ENCODE data around the gene LDLRAD4.

Gene LDLRAD4

DNA sequence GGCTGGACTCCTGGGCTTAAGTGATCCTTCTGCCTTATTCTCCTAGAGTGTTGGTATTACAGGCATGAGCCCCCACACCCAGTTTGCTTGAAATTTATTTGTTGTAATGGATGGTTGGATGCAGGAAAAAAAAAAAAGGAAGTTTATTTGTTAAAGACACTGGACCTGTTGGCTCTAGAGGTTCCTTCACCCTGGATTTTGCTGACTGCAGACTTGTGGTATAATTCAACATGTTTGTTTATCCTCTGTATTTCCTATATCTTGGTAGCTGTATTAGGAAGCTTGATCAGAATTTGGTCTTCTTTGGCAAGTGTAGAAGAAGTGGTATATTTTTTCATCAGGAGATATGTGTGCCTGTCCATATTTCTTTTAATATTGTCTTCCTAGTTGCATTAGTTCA lies 138.7 kb downstream of the LDLRAD4 start:
- TF ChIP-seq, protein P1, sequence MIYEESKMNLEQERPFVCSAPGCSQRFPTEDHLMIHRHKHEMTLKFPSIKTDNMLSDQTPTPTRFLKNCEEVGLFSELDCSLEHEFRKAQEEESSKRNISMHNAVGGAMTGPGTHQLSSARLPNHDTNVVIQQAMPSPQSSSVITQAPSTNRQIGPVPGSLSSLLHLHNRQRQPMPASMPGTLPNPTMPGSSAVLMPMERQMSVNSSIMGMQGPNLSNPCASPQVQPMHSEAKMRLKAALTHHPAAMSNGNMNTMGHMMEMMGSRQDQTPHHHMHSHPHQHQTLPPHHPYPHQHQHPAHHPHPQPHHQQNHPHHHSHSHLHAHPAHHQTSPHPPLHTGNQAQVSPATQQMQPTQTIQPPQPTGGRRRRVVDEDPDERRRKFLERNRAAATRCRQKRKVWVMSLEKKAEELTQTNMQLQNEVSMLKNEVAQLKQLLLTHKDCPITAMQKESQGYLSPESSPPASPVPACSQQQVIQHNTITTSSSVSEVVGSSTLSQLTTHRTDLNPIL (CRISPR knock-in tag; IDR thresholded peaks at IDR 0.05; ENCODE audit: low read depth): no peak
- TF ChIP-seq ARNTL (CRISPR knock-in tag; IDR thresholded peaks at IDR 0.05; ENCODE audit: borderline replicate concordance, low read depth) (no peak), GLIS3 (CRISPR knock-in tag; IDR thresholded peaks at IDR 0.05) (no peak), ZFP30 (CRISPR knock-in tag; IDR thresholded peaks at IDR 0.05) (no peak)
- ATAC-seq: no peak

GRCh38 chr18:13359210-13359609 lies 140.7 kb downstream of the LDLRAD4 start:
- no peak for ATAC-seq
- TF ChIP-seq, protein P1 (CRISPR knock-in tag; IDR thresholded peaks at IDR 0.05; ENCODE audit: low read depth): no peak
- TF ChIP-seq, protein P2, sequence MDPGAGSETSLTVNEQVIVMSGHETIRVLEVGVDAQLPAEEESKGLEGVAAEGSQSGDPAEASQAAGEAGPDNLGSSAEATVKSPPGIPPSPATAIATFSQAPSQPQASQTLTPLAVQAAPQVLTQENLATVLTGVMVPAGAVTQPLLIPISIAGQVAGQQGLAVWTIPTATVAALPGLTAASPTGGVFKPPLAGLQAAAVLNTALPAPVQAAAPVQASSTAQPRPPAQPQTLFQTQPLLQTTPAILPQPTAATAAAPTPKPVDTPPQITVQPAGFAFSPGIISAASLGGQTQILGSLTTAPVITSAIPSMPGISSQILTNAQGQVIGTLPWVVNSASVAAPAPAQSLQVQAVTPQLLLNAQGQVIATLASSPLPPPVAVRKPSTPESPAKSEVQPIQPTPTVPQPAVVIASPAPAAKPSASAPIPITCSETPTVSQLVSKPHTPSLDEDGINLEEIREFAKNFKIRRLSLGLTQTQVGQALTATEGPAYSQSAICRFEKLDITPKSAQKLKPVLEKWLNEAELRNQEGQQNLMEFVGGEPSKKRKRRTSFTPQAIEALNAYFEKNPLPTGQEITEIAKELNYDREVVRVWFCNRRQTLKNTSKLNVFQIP (CRISPR knock-in tag; IDR thresholded peaks at IDR 0.05; ENCODE audit: borderline replicate concordance, low read depth): no peak
- no peak for TF ChIP-seq OSR1 (CRISPR knock-in tag; IDR thresholded peaks at IDR 0.05)
- no peak for TF ChIP-seq RARB (CRISPR knock-in tag; IDR thresholded peaks at IDR 0.05)

DNA sequence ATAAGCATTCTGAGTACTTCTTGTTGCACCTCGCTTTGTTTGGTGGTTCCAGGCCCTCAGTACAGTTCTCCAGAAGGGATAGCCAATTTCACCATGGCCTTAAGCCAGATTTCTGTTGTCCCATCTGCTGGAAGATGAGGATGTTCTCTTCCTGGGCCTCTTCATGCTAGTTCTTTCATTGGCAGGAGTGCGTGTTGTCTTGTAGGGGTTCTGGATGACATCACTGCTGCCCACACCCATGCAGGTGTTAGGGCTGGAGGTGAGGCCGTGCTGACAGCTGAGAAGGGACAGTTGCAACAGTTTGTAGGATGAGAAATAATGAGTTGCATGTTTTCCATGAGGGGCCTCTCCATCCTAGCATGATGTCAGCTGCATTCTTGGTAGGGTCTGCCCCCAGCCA lies 142.9 kb downstream of the LDLRAD4 start:
- no peak for ATAC-seq
- TF ChIP-seq PATZ1 (CRISPR knock-in tag; IDR thresholded peaks at IDR 0.05; ENCODE audit: borderline replicate concordance) (no peak), OSR1 (CRISPR knock-in tag; IDR thresholded peaks at IDR 0.05) (no peak), TOX (CRISPR knock-in tag; IDR thresholded peaks at IDR 0.05; ENCODE audit: borderline replicate concordance) (no peak), ZNF565 (CRISPR knock-in tag; conservative IDR thresholded peaks at IDR 0.05; ENCODE audit: low read depth) (no peak), ZFP3 (CRISPR knock-in tag; IDR thresholded peaks at IDR 0.05) (no peak), ESRRG (CRISPR knock-in tag; IDR thresholded peaks at IDR 0.05) (no peak), CSDC2 (CRISPR knock-in tag; IDR thresholded peaks at IDR 0.05) (no peak), TSHZ2 (CRISPR knock-in tag; IDR thresholded peaks at IDR 0.05) (no peak), TCF4 (CRISPR knock-in tag; IDR thresholded peaks at IDR 0.05; ENCODE audit: borderline replicate concordance) (no peak), ZNF8 (CRISPR knock-in tag; IDR thresholded peaks at IDR 0.05) (no peak), ARNTL (CRISPR knock-in tag; IDR thresholded peaks at IDR 0.05; ENCODE audit: borderline replicate concordance, low read depth) (no peak), ZNF70 (CRISPR knock-in tag; IDR thresholded peaks at IDR 0.05) (no peak)
- TF ChIP-seq, protein P1 (CRISPR knock-in tag; IDR thresholded peaks at IDR 0.05; ENCODE audit: low read depth): no peak
- TF ChIP-seq, protein P2 (CRISPR knock-in tag; IDR thresholded peaks at IDR 0.05; ENCODE audit: borderline replicate concordance, low read depth): no peak

Data from SK-N-SH treated with all-trans-retinoic acid at 6 μM for 48 hours (cell line).